Hepatocyte (in vitro differentiated cells): ENCODE measurements around the gene FAM83B.

Experiments
- EZH2 ChIP-seq: fragments of 200-600 bp; sonication (generic); IDR thresholded peaks from 2 replicates; pipeline ENCODE4 v1.6.1; 2016; ENCODE audit warnings: antibody characterized with exemption, mild to moderate bottlenecking, borderline replicate concordance
- TF ChIP-seq, protein P1 (sequence below): fragments of 200-600 bp; sonication (generic); IDR thresholded peaks from 2 replicates; pipeline ENCODE4 v1.5.1; 2016; ENCODE audit warnings: antibody characterized with exemption, mild to moderate bottlenecking; ENCODE audit not compliant: poor library complexity

DNA sequence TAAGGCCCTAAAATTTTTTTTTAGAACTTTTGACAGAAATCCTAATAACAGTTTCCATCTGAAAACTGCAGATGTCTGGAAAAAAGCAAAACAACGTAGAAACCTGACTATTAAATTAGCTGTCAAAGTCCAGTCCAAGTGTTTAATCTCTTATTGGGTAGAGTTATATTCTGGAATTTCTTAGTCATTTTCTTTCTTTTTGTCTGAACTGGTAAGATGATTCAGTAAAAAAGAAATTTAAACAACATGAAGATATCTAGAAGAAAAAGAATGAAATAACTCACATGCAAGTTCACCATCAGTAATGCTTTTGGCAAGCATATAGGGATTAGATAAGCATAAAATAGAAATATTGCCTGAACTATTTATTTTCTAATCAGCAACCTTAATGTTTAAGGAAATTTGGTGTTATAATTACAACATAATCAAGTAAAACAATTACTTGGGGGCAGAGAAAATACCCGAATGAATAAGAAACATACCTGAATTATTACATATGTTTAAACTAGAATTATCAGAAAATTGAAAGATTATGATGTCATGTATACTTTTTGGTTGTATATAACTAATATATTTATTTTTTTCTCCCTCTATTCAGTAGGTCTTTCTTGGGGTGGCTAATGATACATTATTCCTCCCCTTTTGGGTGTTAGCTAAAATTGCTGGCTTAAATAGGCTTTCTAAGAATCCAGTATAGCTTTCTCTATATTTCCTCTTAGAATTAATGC, 51.1 kb downstream of the FAM83B start:
- TF ChIP-seq, protein P1, sequence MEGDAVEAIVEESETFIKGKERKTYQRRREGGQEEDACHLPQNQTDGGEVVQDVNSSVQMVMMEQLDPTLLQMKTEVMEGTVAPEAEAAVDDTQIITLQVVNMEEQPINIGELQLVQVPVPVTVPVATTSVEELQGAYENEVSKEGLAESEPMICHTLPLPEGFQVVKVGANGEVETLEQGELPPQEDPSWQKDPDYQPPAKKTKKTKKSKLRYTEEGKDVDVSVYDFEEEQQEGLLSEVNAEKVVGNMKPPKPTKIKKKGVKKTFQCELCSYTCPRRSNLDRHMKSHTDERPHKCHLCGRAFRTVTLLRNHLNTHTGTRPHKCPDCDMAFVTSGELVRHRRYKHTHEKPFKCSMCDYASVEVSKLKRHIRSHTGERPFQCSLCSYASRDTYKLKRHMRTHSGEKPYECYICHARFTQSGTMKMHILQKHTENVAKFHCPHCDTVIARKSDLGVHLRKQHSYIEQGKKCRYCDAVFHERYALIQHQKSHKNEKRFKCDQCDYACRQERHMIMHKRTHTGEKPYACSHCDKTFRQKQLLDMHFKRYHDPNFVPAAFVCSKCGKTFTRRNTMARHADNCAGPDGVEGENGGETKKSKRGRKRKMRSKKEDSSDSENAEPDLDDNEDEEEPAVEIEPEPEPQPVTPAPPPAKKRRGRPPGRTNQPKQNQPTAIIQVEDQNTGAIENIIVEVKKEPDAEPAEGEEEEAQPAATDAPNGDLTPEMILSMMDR, result no peak
- no peak for TF ChIP-seq EZH2
